GM21717 (cell line): ENCODE measurements around the gene SERPINH1.
A peak's percentile ranks its signal among the peaks of the same experiment; 100 is the strongest.

ENCODE experiments used
- ATAC-seq: cut with Tn5 transposase; IDR thresholded peaks from one replicate; pipeline ENCODE4 v1.9.1; 2021; ENCODE audit warnings: mild to moderate bottlenecking, moderate library complexity; ENCODE audit not compliant: unreplicated experiment

The SERPINH1 gene

DNA sequence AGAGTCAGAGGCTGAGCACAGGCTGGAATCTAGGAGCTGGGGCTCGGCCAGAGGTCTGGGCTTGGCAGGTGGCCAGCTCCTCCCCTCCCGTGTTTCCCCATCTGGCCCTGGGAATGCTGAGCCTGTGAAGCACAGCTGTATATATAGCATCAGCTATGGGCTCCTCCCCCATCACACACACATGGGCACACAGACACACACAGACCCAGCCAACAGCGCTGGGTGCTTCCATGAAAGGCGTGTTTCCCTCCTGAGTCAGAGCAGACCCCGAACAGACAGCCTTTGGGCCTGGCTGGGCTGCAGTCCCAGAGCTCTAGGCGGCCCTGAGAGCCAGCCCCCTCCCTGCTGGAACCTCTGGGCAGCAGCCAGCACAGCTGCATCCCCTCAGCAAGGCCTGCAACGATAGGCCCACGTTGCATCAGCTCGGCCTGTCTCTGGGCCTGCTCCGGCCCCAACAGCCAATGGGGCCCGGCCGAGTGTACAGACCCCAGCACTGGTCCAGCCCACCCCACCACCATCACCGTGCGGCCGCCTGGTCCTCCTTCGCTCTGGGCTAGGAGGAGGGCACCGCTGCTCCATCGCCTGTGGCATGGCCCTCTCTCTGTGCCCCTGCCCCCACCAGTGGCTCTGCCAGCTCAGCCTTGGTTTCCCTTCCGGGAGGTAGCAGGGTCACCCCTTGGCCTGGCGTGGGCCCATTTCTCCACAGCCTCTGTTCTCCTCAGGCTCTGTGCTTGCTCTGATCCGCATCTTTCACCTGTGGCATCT lies 7.6 kb upstream of the SERPINH1 start:
- no peak for ATAC-seq

DNA sequence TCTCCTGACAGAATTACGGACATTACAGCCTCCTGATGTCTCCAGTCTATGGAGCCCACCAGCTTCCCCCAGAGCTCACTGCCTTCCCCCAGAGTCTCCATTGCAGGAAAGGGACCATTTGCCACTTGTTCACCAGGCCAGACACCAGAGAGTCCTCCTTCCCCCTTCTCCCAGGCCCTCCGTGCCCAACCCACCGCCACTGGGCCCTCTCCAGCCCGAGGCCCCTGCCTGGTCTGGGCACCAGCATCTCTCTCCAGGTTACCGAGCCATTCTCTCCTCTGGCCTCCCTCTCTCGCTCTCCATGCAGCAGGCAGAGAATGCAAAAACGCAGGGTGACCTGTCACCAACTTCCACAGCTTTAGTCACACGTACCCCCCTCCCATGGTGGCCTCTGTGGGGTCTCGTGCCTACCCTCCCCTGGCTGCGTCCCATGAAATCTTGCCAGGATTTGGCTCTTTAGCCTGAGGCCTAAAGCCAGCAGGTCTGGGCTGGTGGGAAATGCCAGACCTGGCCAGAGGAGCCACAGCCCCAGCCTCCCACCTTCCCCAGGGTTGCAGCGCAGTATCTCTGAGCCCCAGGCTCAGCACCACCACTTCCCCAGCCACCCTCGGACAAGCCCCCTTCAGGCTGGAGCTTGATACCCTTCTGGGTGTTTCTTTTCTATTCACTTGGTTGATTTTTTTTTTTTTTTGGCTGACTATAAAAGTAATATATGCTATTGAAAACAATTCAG lies 6.8 kb upstream of the SERPINH1 start:
- no peak for ATAC-seq

DNA sequence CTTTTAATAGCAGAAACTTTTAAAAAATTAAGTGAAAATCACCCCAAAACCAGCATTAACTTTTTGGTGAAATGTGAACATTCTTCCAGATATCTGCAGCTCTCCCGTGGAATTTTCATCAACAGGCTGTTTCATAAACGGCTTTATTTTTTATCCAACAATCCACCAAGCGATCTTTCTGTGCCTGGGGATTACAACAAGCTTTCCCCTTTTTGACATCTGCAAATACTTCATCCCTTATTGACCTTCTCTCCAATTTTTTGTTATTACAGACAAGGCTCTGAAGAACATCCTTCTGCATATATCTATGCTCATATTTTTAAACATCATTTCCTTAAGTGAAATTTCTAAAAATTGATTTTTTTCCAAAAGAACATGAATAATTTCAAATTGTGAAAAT lies 5.8 kb upstream of the SERPINH1 start:
- no peak for ATAC-seq

DNA sequence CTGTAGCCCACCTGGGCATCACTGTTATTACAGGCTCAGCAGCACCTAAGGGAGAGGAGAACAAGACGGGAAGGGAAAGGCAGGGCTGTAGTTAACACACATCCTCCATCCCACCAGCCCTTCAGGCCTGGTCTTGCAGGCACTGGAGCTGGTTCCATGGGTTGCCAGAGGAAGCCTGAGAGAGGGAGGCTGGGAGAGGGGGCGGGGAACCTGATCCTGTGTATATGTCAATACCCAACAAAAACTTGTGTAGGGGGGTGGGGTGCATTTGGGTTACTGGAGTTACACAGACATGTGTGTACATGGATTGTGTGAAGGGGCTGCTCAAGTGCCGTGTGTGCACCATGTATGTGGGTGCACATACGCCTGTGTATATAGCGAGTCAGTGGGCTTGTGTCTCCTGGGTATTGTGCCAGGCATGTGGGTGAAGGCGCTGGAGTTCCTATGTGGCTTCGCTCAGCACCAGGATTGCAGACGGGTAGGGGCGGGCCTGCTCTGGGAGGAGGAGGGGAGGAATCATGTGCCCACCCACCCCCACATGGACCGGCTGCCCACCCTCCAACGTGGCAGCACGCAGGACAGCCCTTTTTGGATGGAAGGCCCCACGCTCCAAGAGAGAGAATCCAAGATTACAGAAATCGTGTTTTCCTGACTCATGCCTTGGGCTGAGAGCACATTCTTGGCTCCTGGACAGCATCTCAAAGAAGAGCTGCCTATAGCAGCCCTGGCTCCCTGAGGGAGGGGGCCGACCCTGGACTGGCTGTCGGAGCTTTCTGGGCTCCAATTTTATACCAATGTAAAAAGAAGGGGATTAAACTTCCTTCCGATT lies 4.2 kb upstream of the SERPINH1 start:
- no peak for ATAC-seq

DNA sequence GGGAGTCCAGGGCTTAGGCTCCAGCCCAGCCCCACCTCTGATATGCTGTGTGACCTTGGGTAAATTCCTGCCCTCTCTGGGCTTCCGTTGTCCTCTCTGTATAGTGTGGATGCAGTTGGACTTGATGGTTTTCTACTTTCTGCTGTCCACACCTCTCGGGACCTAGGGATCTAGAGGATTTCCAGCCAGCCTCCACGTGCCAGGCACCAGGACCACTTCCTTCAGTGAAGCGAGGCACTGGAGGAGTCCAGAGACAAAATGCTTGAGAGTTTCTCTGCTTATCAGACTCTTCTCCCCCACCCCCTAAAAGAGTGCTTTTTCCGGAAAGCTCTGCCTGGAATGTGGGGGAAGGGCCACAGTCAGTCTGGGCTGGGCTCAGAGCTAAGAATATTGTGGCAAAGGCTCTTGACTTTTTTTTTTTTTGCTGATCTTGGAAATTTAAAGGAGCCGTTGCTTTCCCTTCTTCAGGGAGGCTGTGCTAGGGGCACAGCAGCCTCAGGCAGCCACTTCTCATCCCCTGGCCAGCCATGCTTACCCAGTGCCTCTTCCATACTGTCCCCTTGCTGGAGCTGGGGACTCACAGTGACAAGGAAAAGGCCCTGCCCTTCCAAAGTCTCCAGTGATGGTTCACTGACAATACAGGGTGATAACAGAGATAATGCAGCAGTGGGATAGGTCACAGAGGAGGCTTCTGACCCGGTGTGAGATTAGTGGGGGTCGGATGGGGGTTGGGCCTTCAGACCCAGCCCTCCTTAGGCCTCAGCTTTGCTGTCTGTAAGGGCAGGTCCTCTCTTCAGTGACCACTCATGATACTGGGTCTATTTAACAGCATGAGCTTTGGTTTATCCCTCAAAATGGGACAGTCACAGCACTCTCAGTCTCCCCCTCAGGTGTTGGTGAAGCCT lies 2.9 kb upstream of the SERPINH1 start:
- ATAC-seq: no peak

DNA sequence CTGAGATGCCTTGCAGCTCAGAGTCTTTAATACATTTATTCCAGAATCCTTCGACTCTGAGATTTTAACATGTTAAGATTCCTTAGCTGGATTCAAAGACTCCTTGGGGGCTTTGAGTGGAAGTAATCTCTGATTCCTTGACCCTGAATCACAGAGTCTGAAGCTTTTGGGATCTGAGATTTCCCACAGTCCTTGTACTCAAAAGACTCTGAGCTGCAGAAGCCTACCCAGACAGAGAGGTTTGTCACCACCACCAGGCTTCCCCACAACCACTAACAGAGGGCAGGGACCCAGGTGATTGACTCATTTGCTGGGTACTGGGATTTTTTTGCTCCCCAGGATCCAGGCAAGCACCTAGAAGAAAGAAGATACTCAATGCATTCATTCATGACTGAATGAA lies 1.4 kb upstream of the SERPINH1 start:
- no peak for ATAC-seq

DNA sequence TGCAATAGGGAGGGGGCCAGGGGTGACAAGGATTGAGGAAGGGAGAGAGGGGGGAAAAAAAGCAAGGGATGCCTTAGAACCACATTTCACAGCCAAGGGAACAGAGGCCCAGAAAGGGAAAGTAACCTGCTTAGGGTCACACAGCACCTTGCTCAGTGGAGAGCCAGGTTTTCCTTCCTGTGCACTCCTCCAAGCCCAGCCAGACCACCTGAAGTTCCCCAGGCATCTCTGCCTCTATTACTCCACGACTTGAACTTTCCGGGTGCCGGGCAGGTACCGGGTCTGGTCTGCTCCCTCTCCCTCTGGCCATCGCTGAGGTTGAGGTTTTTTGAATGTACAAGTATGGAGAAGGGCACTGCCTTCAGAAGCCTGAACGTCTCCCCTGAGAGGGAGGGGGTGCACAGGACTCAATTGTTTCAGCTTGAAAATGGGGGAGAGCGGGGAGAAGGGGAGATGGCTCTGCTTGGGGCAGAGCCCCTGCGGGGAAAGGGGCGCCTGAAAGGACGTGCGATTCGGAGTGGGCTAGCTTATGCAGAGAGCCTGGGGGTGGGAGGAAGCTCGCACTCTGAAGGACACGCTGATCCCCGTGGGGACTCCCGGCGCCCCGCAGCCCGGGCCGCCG lies 516 bp upstream of the SERPINH1 start:
- peak; percentile 10 for ATAC-seq

DNA sequence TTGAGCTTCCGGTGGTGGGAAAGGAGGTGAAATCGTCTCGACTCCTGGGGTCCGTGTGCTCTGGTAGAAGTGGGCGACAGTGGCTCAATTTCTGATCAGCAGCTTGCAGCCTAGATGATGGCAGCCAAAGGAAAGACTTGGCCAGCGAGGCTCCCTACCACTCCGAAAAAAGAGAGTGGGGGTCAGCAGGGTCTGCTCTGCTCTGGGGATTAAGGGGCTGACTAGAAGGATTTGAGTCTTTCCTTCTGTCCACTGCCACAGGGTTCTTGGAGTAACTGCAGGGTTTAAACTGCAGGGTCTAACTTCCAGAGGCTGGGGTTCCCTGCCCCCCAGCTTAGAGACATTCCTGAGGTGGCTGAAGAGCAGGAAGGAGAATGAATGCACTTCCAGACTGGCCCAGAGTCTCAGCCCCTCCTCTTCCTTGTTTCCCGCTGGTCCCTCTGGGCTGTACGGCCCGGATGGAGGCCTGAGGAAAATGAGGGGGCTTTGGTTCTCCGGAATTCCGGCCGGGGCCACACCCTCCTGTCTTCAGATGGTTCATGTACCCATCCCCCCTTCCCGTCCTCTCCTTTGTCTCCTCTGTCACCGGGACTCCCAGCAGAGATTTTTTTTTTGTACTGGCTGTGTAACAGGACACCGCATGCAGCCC lies 907 bp downstream of the SERPINH1 start:
- ATAC-seq: no peak

DNA sequence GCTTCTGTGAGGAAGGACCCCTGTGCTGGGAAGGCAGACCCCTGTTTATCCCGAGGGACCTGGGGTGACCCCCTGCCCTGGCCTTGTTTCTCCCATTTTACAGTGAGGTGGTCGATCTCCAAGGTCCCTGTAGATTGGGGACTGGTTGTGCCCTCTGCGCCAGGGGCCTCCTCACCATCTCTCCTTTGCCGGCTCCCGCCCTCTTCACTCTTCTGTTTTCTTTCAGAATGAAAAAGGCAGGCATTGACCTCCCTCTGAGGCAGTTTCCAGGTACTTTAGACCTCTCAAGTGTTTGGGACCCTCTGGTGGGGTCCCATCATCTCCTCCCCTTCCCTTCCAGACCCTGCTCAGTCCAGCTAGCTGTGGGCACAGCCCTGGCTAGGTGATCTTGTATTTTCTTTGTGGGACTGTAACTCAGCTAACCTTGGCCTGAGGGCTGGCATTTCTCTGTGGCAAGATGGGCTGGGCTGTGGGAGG lies 1.5 kb downstream of the SERPINH1 start:
- ATAC-seq: no peak

DNA sequence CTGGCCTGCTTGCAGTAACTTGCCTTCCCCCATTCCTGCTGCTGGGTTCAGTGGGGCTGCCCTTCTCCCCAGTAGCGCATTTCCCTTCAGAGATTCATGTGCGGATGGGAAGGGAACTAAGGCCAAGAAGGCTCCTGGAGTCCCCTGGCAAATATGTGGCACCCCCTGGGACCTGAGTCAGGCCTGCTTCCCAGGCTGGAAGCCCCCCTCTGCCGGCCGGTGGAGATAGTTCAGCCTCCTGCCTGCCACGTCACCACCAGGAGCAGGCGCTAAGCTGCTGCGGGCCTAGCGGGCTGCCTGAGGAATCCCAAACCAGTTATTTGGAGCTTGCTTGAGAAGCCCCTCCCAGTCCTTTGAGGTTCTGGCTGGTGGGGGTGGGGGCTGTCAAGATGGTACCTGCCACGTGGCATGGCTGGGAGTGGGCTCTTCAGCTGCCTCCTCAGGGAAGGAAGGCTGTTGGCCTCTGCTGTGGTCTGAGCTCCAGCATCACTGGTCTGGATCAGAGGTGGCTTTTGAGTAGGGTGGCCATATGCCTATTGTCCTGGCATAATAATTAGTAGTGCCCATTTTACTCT lies 2.0 kb downstream of the SERPINH1 start:
- no peak for ATAC-seq

DNA sequence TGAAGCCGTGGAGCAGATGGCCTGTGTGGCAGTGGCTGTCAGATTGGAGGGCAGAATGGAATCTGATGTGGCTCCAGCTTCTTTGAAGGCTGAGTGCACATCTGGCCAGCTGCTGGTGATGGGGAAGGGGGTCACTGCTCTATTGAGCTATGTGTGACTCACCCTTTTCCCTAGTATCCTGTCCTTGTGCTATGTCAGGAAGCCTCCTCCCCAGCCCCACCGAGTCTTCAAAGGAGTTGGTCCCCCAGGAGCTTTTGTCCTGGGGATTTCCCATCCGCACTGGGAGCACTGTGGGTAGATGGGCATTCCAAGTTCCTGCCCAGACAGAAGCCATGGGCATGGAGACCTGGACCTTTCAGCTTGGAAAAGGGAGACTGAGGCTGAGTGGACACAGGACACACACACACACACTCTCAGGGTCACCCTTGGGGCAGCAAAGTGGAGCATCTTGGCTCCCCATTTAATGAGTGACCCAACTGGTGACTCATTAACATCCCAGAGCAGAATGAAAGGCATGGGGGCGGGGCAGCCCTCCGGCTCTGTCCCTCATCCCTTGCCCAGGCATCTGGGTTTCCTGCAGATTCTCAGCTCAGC lies 3.3 kb downstream of the SERPINH1 start:
- ATAC-seq: no peak

DNA sequence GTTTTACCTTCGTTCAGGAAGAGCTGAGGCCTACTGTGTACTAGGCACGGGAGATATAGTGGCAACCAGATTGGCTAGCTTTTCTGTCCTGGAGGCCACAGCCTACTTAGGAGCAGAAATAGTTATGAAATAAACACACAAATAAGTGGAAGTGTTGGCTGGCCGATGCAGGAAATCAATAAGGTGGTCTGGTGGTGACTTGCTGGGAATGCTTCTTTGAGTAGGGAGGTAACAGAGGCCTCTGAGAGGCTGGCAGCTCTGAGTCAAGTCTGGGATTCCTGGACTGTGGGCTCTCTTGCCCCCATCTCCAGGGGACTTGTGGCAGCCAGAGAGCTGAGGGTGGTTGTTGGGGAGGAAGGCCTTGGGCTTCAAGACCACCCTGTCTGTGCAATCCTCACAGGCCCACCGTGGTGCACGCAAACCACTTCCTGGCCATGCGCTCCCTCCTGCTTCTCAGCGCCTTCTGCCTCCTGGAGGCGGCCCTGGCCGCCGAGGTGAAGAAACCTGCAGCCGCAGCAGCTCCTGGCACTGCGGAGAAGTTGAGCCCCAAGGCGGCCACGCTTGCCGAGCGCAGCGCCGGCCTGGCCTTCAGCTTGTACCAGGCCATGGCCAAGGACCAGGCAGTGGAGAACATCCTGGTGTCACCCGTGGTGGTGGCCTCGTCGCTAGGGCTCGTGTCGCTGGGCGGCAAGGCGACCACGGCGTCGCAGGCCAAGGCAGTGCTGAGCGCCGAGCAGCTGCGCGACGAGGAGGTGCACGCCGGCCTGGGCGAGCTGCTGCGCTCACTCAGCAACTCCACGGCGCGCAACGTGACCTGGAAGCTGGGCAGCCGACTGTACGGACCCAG lies 4.1 kb downstream of the SERPINH1 start:
- no peak for ATAC-seq

DNA sequence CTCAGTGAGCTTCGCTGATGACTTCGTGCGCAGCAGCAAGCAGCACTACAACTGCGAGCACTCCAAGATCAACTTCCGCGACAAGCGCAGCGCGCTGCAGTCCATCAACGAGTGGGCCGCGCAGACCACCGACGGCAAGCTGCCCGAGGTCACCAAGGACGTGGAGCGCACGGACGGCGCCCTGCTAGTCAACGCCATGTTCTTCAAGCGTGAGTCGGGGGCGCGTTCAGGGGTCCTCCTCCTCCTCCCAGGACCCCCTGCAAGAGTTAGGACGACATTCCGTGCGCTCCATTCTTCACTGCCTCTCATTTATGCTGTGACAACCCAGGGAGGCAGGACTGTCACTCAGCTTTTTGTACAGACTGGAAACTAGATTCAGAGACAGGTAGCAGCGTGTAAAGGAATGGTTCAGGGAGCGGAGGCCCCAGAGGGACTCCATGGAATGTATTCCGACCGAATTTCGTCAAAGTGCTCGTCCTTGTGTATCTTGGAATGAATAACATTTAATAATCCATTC lies 4.8 kb downstream of the SERPINH1 start:
- ATAC-seq: no peak

DNA sequence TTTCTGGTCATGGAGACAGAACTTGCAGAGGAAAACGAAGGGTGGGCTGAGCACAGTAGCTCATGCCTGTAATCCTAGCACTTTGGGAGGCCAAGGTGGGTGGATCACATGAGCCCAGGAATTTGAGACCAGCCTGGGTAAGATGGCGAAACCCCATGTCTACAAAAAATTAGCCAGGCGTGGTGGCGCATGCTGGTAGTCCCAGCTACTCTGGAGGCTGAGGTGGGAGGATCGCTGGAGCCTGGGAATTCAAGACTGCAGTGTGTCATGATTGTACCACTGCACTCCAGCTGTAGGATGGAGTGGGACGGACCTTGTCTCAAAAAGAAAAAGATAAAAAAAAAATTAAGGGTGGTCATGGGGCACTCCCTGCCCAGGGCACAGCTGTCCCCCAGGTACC lies 5.9 kb downstream of the SERPINH1 start:
- ATAC-seq: no peak

DNA sequence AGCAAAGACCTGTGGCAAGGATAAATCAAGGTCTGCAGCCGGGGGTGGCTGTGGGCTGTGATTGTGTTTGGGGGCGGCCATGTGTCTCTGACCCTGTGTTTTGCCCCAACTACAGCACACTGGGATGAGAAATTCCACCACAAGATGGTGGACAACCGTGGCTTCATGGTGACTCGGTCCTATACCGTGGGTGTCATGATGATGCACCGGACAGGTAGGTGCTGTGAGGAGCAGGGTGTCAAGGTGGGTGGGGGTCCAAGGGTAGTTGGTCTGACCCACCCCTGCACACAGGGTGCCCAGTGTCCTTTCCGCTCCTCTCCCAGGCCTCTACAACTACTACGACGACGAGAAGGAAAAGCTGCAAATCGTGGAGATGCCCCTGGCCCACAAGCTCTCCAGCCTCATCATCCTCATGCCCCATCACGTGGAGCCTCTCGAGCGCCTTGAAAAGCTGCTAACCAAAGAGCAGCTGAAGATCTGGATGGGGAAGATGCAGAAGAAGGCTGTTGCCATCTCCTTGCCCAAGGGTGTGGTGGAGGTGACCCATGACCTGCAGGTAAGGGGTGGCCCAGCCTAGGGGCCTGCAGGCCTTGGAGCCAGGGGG lies 6.7 kb downstream of the SERPINH1 start:
- no peak for ATAC-seq

DNA sequence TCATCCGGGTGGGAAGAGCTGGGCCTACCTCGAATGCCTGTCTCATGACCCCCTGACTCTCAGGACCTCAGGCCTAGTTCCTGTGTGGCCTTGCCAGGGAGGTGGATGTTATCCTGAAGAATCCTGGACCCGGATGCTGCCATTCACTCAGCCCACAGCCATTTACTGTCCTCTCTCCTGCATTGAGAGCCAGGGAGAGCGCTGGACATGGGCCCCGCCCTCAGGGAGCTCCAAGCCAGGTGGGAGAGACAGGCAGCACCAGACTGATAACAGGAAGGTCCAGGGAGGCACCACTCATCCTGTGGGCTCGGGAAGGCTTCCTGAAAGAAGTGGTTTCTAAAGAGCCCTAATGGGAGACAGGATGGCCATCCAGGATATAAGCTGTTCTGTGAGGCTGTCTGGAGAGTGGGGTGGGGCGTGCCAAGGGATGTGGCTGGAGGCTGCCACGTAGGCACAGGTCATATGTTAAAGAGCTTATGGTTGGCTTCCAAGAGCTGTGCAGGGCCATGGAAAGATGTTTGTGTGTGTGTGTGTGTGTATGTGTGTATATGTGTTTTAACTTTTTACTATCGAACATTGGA lies 8.6 kb downstream of the SERPINH1 start:
- ATAC-seq: no peak

DNA sequence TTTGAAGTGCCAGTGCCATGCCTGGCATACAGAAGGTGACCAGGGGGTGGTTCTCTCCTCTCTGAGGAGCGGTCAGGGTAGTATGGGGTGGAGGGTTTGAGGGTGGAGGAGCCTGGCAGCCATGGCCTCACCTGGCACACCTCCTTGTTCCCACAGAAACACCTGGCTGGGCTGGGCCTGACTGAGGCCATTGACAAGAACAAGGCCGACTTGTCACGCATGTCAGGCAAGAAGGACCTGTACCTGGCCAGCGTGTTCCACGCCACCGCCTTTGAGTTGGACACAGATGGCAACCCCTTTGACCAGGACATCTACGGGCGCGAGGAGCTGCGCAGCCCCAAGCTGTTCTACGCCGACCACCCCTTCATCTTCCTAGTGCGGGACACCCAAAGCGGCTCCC lies 9.6 kb downstream of the SERPINH1 start:
- no peak for ATAC-seq
